HG02642 (cell line): ENCODE results near the gene MTHFR.

ENCODE experiments used
- ATAC-seq: cut with Tn5 transposase; IDR thresholded peaks from one replicate; pipeline ENCODE4 v1.9.1; 2021; ENCODE audit warnings: mild to moderate bottlenecking; ENCODE audit not compliant: unreplicated experiment, poor library complexity

The MTHFR gene

DNA sequence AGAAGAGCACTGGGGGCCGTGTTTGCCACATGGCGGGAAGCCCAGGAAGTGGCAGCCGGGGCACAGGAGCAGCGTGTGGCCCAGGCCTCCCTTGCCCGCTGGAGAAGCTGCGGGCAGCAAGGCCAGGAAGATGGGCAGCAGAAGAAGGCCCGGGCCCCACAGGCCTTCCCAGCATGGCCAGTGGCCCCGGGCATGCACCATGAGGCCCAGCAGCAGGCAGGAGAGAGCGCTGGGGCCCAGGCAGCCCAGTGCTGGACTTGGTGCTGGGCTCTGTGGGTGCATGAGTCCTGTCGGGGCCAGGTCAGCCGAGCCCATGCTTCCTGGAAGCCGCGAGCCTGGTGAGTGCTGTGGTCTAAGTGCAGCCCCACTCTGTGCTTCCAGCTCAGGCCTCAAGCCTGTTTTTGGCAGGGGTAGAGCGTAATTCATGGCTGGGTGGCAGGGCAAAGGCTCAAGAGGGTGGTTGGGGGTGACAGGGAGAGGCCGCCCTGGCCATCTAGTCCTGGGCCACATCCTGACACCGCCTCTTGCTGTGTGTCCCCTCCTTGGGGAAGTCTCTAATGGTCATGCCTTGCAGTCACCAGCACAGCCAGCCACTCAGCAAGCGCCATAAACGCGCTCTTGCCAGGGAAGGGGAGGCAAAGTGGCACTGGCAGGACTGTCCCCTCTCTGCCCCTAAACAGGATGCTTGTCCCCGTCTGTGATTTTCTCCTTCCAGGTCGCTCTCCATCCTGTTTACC is 21.3 kb downstream of the MTHFR start:
- no peak for ATAC-seq

GRCh38 chr1:11783556-11783955 is 22.2 kb downstream of the MTHFR start:
- ATAC-seq, result no peak

- ATAC-seq, result no peak
These were observed 23.5 kb downstream of the MTHFR start for GRCh38 chr1:11782127-11782708.

DNA sequence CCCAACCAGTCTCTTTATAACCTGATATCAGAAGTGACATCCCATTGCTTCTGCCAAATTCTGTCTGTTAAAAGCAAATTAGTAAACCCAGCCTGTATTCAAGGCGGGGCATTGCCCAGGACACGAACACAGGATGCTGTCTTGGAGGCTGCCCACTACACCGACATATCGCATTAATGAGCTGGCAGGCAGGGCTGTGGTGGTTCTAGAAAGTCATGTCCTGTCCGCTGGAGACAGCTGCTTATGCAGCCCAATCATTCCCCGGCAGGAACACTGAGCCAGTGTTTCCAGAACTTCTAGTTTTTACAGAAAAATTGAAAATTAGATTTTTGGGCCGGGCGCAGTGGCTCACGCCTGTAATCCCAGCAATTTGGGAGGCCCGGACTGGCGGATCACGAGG is 24.5 kb downstream of the MTHFR start:
- no peak for ATAC-seq

DNA sequence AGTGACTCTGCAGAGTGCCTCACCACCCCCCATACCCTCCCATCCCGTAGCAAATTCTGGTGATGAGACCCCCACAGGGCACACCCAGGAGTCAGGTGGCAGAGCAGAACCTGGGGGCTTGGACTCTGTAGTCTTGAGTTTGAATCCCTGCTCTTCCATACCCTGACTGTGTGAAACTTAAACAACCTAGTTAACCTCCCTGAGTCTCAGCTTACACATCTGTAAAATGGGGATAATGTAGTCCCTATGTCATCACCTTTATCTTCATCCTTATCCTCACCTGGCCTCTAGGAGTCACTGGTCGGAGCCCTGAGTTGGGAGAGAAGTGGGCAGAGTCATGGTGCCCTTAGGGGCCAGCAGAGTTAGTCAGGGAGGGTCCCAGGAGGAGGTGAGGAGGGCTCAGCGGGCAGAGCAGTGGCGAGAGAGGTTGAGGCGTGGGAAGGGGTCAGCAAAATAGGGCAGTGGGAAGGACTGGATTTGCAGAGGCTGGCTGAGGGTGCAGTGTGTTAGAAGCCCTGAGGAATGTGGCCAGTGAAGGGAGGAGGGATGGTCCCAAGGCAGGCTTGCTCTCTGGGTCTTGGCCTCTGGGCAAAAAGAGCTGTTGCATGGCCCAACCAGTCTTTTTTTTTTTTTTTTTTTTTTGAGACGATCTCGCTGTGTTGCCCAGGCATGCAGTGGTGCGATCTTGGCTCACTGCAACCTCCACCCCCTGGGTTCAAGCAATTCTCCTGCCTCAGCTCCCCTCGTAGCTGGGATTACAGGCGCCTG is 25.2 kb downstream of the MTHFR start:
- no peak for ATAC-seq

DNA sequence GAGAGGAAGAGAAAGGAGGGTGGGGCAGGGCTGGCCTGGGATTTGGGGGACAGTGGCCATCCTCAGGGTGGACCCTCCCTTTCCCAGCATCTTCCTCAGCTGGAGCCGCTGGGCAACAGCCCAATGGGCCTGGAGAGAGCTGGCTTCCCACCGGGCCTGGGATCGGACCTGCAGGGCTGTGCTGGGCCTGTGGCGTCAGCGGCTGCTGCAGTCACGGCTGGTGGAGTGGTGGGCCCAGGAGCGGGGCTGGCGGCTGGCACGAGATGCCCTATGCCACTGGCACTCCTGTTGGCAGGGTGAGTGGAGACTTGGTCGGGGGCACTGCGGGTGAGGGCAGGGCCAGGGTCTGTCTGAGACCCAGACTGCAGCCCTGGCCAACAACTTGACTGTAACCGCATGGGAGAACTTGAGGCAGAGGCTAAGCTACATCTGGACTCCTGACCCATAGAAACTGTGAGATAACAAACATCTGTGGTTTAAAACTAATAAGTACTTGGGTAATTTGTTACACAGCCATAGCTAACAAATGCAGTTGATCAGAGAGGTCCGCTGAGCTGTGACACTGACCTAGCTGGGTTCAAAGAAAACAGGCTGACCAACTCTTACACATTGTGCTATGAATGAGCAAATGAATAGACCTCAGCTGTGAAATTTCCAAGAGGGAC is 25.9 kb downstream of the MTHFR start:
- no peak for ATAC-seq

- ATAC-seq, result no peak
These were observed 26.7 kb downstream of the MTHFR start for GRCh38 chr1:11778844-11779623.

GRCh38 chr1:11778336-11778735 is 27.4 kb downstream of the MTHFR start:
- no peak for ATAC-seq

DNA sequence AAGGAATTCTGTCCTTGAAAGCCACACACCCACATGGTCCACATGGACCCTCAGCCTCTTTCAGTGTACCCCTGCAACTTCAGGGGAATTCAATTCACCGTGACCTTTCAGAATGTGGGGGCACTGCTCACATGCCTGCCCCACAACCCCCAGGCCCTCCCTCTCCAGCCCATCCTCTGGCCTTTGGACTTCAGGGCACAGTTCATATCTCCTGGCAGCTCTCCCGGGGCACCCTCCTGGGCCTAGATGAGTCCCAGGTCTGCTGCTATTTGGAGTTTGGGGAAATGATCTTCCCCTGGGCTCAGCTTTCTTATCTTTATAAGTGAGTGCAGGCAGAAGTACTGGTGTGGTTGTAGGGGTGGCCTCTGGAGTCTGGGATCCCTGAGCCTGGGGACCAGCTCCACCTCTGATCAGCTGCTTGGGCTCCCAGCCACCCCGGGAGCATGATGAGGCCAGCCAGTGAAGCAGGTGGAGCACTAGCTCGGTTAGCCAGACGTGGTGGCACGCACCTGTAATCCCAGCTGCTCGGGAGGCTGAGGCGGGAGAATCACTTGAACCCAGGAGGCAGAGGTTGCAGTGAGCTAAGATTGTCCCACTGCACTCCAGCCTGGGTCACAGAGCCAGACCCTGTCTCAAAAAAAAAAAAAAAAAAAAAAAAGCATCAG is 28.0 kb downstream of the MTHFR start:
- no peak for ATAC-seq

DNA sequence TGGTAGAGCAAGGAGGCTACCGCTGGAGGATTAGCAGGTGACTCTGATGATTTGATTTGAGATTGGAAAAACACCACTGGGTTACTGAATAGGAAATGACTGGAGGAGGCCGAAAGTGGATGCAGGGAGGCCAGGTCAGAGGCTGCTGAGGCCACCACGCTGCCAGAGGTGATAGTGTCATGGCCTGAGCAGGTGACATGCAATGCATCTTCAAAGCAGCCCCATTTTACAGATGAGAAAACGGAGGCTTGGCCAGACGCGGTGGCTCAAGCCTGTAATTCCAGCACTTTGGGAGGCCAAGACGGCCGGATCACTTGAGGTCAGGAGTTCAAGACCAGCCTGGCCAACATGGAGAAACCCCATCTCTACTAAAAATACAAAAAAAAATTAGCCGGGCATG is 31.0 kb downstream of the MTHFR start:
- ATAC-seq, result no peak

DNA sequence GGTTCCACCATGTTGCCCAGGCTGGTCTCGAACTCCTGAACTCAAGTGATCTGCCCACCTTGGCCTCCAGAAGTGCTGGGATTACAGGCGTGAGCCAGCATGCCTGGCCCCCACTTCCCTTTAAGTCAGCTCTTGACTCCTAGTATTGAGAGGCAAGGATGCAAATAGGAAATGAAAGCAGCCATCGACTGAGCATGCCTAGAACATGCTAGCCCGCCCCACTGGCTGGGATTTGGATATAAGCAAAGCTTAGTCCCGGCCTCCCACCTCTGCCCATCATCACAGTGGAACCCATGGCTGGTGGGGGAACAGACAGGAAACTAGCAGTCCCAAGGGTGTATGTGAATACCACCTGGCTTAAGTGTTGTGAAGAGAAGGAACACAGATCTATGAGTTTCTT is 33.3 kb downstream of the MTHFR start:
- no peak for ATAC-seq

- no peak for ATAC-seq
These were observed 34.2 kb downstream of the MTHFR start for GRCh38 chr1:11771481-11772043.

- ATAC-seq, result no peak
These were observed 35.8 kb downstream of the MTHFR start for GRCh38 chr1:11770011-11770410.

GRCh38 chr1:11769274-11769673 is 36.5 kb downstream of the MTHFR start:
- no peak for ATAC-seq

DNA sequence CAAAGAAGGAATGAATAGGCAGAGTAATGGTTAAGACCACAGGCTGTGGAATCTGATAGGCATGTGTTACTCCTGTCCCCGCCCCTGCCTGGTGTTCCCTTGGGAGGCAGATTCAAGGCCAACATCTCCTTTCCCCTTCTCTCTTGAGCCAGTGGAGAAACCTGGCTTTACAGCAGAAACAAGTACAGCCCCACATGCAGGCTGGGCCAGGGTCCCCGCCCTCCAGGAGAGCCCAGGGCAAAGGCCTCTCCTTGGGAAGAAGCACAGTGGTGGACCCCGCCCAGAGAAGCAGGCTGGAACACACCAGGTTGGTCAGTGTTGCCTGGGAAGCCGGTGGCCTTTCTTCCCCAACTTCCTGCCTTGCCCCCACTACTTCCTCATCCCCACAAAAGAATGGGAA is 36.9 kb downstream of the MTHFR start:
- no peak for ATAC-seq

DNA sequence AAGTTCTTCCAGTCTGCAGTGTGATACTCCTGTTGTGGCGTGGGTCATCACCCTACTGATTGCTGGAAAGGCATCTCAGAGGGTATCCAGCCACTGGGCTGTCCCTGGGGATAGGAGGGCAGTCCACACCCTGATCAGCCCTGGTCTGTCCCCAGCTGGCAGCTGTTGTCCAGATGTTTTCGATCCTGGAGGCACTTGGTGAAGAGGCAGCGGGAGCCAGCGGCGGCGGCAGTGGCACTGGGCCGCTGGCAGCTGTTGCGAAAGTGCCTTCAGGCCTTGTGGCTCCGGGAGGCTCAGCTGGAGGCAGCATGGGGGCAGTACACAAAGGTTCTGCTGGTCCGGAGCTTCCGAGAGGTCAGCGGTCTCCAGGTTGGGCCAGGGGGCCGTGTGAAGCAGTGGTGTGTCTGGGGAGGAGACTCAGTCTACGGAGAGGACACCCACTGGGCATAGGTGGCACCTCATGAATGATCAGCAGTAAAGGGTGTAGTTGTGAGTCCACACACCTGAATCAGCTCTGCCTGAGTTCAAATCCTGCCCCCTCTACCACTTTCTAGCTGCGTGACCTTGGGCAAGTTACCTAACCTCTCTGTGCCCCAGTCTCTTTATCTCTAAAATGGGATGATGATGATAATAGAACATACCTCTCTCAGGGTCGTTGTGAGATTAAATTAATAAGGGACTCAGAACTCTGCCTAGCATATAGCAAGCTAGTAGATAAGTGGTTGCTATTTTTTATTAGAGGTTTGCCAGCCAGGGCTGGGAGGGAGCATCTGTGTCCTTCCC is 37.7 kb downstream of the MTHFR start:
- ATAC-seq, result no peak

DNA sequence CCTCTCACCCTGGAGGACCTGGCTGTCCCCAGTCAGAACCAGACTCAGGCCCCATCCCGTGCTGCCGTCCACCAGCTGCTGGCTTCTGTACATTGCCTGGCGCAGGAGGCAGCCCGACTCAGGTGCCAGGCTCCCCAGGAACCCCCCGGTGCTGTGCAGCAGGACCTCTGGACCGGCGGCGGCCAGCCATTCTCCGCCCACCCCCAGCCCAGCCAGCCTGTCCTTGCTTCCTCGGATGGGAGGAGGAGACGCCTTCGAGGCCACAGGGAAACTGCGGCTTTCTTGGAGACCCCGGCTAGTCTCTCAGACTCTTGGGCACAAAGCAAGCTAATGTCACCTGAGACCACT is 39.4 kb downstream of the MTHFR start:
- ATAC-seq, result no peak

DNA sequence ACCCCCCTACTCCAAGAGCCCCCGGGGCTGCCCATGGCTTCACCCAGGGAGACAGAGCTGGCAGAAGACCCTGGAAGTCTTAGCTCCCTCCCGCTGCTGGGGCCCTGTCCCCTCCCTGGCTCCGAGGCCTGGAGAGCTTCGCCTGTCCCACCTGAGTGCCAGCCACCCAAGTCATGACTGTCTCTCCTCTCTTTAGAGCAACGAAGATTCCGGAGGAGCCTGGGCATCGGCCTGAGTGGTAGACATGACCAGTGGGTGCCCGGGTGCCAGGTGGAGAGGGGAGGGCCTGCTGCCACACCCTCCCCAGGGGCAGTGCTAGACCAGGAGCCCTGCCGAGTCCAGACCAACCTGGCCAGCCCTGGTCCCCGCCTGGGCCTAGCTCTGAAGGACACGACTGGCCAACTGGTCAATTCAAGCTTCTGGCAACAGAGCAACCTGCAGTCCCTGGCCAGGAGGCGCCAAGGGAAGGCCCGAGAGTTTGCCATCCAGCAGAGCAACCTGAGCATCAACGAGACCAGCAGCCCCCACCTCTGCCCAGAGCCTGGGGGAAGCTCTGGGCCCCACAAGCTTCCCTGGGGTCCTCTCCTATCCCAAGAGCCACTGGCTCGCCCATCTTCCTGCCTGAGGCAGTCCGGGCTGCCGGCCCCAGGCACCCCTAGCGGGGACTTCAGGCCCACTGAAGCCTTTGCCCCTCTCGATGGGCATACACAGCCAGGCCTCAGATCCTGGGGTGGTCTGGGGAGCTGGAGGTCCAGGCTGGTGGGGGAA is 39.9 kb downstream of the MTHFR start:
- no peak for ATAC-seq
